ENCODE results near the gene MT3. TPM values are rescaled to one million over a fixed set of nuclear protein-coding genes. Genes with fewer than 3 reads are reported as not detected.

Gene MT3
- total RNA-seq, 1 experiment from 2014 or later = not detected

- H3K9me3 ChIP-seq (ENCODE audit: insufficient read depth, low read depth) = no peaks in the 10 kb centered on the region
- ChIA-PET CTCF (interaction anchor here (1.1 to 1.6 kb wide), 2 partner anchors 36 to 95 kb away, joined by 3 to 5 read pairs; no protein-coding TSS in a partner anchor), POLR2A (ENCODE audit: unreplicated experiment) (interaction anchor here (0.6 kb wide), 3 partner anchors 50 to 1138 kb away, joined by 3 to 9 read pairs (median 3); no protein-coding TSS in a partner anchor)
- H3K4me2 ChIP-seq = peak overlapping the region; percentile 90
- H3K4me3 ChIP-seq = peak overlapping the region; percentile 90; the same call in 1 of the 2 replicates
- no peaks in the 10 kb centered on the region for H4K20me1 ChIP-seq (ENCODE audit: insufficient read depth)
- H3K36me3 ChIP-seq (ENCODE audit: low read depth) = no peaks in the 10 kb centered on the region
- intact Hi-C loops (cut with micrococcal nuclease; ENCODE audit: unreplicated experiment) = loop anchor here (2.0 to 10.0 kb wide), 6 partner anchors 20 to 1135 kb away; partner anchors contain the start of gene MT1X
- H3K4me1 ChIP-seq (replicated peaks; ENCODE audit: insufficient read depth) = peaks cover 77% of the 10 kb centered on the region
- H2AFZ ChIP-seq = peak overlapping the region; percentile 18; the same call in 1 of the 2 replicates
- H3K27ac ChIP-seq = peak overlapping the region; percentile 95
- H3K9me2 ChIP-seq (ENCODE audit: insufficient read depth) = no peaks in the 10 kb centered on the region
- peak; percentile 70 to 95 for DNase-seq
- no TSS peak for BruUV-seq (replicated peaks)
- no peak for TF ChIP-seq CTCF (conservative IDR thresholded peaks at IDR 0.05)
- TF ChIP-seq EZH2 (IDR thresholded peaks at IDR 0.05; ENCODE audit: low read depth) = no peak
- peaks cover 62% of the 10 kb centered on the region for H3F3A ChIP-seq (ENCODE audit: insufficient read depth, low read depth)
- H3K27me3 ChIP-seq (ENCODE audit: insufficient read depth, low read depth) = no peaks in the 10 kb centered on the region
- no peaks in the 10 kb centered on the region; the same call in 1 of the 2 replicates for H3K79me2 ChIP-seq (ENCODE audit: low read depth)
Observed at GRCh38 chr16:56607109-56607618, 17.8 kb downstream of the MT3 start.

- Histone ChIP-seq H3K9me3 (ENCODE audit: insufficient read depth, low read depth) (no peaks in the 10 kb centered on the region), H3K4me2 (peak overlapping the region; percentile 90), H3K36me3 (ENCODE audit: low read depth) (no peaks in the 10 kb centered on the region), H3K79me2 (ENCODE audit: low read depth) (no peaks in the 10 kb centered on the region; the same call in 1 of the 2 replicates), H3K4me3 (peak overlapping the region; percentile 90), H3K9me2 (ENCODE audit: insufficient read depth) (no peaks in the 10 kb centered on the region), H2AFZ (no peak overlapping the region), H3K4me1 (replicated peaks; ENCODE audit: insufficient read depth) (peaks cover 82% of the 10 kb centered on the region), H3K27ac (peak overlapping the region; percentile 95), H3K27me3 (ENCODE audit: insufficient read depth, low read depth) (no peaks in the 10 kb centered on the region), H3F3A (ENCODE audit: insufficient read depth, low read depth) (peaks cover 62% of the 10 kb centered on the region), H4K20me1 (ENCODE audit: insufficient read depth) (no peaks in the 10 kb centered on the region)
- intact Hi-C loops (cut with micrococcal nuclease; ENCODE audit: unreplicated experiment) = loop anchor here (1.0 to 10.0 kb wide), 7 partner anchors 19 to 1135 kb away; partner anchors contain the start of gene MT1X
- ChIA-PET CTCF (no interaction called here), POLR2A (ENCODE audit: unreplicated experiment) (no interaction called here)
- TF ChIP-seq CTCF (conservative IDR thresholded peaks at IDR 0.05) (no peak), EZH2 (IDR thresholded peaks at IDR 0.05; ENCODE audit: low read depth) (no peak)
- TSS peak; percentile 64 for BruUV-seq (replicated peaks)
- no peak for DNase-seq
Observed at GRCh38 chr16:56607675-56608042, 18.3 kb downstream of the MT3 start.

DNA sequence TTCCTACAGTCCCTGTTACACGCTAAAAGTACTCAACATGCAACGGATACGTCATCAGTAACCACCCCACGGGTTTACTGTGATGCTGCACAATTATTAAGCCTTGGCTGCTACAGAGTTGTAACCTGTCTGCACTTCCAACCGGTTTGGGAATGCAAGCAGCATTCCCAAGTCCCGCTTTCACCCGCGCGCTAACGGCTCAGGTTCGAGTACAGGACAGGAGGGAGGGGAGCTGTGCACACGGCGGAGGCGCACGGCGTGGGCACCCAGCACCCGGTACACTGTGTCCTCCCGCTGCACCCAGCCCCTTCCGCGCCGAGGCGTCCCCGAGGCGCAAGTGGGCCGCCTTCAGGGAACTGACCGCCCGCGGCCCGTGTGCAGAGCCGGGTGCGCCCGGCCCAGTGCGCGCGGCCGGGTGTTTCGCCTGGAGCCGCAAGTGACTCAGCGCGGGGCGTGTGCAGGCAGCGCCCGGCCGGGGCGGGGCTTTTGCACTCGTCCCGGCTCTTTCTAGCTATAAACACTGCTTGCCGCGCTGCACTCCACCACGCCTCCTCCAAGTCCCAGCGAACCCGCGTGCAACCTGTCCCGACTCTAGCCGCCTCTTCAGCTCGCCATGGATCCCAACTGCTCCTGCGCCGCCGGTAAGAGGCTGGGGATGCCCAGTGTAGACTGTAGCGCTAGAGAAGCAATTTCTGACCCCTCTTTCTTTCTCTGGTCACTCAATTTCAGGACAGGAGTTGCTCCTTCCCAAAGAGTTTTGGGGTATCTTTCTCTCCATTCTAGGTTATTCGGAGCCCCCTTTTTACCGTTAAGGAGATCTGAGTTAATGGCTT lies 18.9 kb downstream of the MT3 start, which contains the start of gene MT2A:
TSS of gene MT2A (plus strand) at position 542 of the 833 bp plus-strand sequence. CDS start at position 614, 72 bp downstream.
- H2AFZ ChIP-seq = peak within 1 kb of the TSS; percentile 66; the same call in 1 of the 2 replicates
- CTCF ChIA-PET = interaction anchor here (0.6 to 0.9 kb wide), 3 partner anchors 32 to 485 kb away, joined by 3 read pairs; no protein-coding TSS in a partner anchor
- peaks cover 88% of the 10 kb centered on the region for H3K4me1 ChIP-seq (replicated peaks; ENCODE audit: insufficient read depth)

More for the DNA sequence above, 18.9 kb downstream of the MT3 start, which contains the start of gene MT2A:
- POLR2A ChIA-PET (ENCODE audit: unreplicated experiment) = interaction anchor here (0.5 to 0.9 kb wide), 4 partner anchors 12 to 117 kb away, joined by 3 to 4 read pairs (median 4); partner anchors contain the start of gene MT1F
- H3K79me2 ChIP-seq (ENCODE audit: low read depth) = no peaks in the 10 kb centered on the region; the same call in 1 of the 2 replicates
- H3K9me2 ChIP-seq (ENCODE audit: insufficient read depth) = no peaks in the 10 kb centered on the region
- no peaks in the 10 kb centered on the region for H3K36me3 ChIP-seq (ENCODE audit: low read depth)
- H3K27me3 ChIP-seq (ENCODE audit: insufficient read depth, low read depth) = no peaks in the 10 kb centered on the region
- H4K20me1 ChIP-seq (ENCODE audit: insufficient read depth) = no peaks in the 10 kb centered on the region
- H3K4me3 ChIP-seq = peak within 1 kb of the TSS; percentile 90
- TF ChIP-seq CTCF (conservative IDR thresholded peaks at IDR 0.05) (no peak), EZH2 (IDR thresholded peaks at IDR 0.05; ENCODE audit: low read depth) (no peak)
- DNase-seq = peak; percentile 89 to 91
- H3K9me3 ChIP-seq (ENCODE audit: insufficient read depth, low read depth) = no peaks in the 10 kb centered on the region
- intact Hi-C loops (cut with micrococcal nuclease; ENCODE audit: unreplicated experiment) = loop anchor here (1.0 to 10.0 kb wide), 3 partner anchors 35 to 1136 kb away; no protein-coding TSS in a partner anchor
- peaks cover 62% of the 10 kb centered on the region for H3F3A ChIP-seq (ENCODE audit: insufficient read depth, low read depth)
- H3K27ac ChIP-seq = peak within 1 kb of the TSS; percentile 95
- H3K4me2 ChIP-seq = peak within 1 kb of the TSS; percentile 90
- no TSS peak for BruUV-seq (replicated peaks)

Data from PC-9 (cell line).